HepG2 (cell line): ENCODE results near the gene DYNLT2B. TPM values are rescaled to one million over a fixed set of nuclear protein-coding genes. Genes with fewer than 3 reads are reported as not detected.
A peak's percentile ranks its signal among the peaks of the same experiment; 100 is the strongest.

Source experiments
- CBX2 ChIP-seq, 2 experiments: fragments of 200-600 bp in 1 of 2; sonication (generic); formaldehyde crosslinking in 1 of 2; IDR thresholded peaks; 2 replicates each; pipeline versions ENCODE4 v1.7.0 to v1.8.1; 2018 to 2022; ENCODE audit warnings: low read depth in 2 of 2, low read length in 1 of 2, mild to moderate bottlenecking in 1 of 2, missing genetic modification reagents in 1 of 2
- HNF1A ChIP-seq, 2 experiments: sonication (generic) in 1 of 2; formaldehyde crosslinking in 1 of 2; IDR thresholded peaks; 2 replicates each; pipeline versions ENCODE4 v1.4.0 to v1.6.1; 2016 to 2020; ENCODE audit warnings: borderline replicate concordance in 1 of 2, low read depth in 1 of 2, mild to moderate bottlenecking in 1 of 2, missing genetic modification reagents in 1 of 2
- KDM4B ChIP-seq: sonication (generic); formaldehyde crosslinking; IDR thresholded peaks from 2 replicates; pipeline ENCODE4 v1.4.0; 2020; ENCODE audit warnings: missing genetic modification reagents
- MEIS2 ChIP-seq: sonication (generic); formaldehyde crosslinking; IDR thresholded peaks from 2 replicates; pipeline ENCODE4 v1.9.0; 2021; ENCODE audit warnings: mild to moderate bottlenecking, missing genetic modification reagents
- MXI1 ChIP-seq: IDR thresholded peaks from 3 replicates; pipeline ENCODE4 v1.6.1; 2012; ENCODE audit warnings: low read depth, low read length, inconsistent platforms, borderline replicate concordance
- NPAS2 ChIP-seq: sonication (generic); formaldehyde crosslinking; IDR thresholded peaks from 2 replicates; pipeline ENCODE4 v1.8.0; 2022; ENCODE audit warnings: mild to moderate bottlenecking, missing genetic modification reagents, borderline replicate concordance
- PITX1 ChIP-seq: sonication (generic); formaldehyde crosslinking; IDR thresholded peaks from 2 replicates; pipeline ENCODE4 v1.5.1; 2020; ENCODE audit warnings: mild to moderate bottlenecking, missing genetic modification reagents
- RBAK ChIP-seq: sonication (generic); formaldehyde crosslinking; IDR thresholded peaks from 2 replicates; pipeline ENCODE4 v1.5.1; 2020; ENCODE audit warnings: mild to moderate bottlenecking, missing genetic modification reagents
- RCOR2 ChIP-seq: IDR thresholded peaks from 2 replicates; pipeline ENCODE4 v1.6.1; 2016; ENCODE audit warnings: missing biosample characterization, missing genetic modification reagents
- ZKSCAN5 ChIP-seq: sonication (generic); formaldehyde crosslinking; IDR thresholded peaks from 2 replicates; pipeline ENCODE4 v1.5.1; 2020; ENCODE audit warnings: mild to moderate bottlenecking, missing genetic modification reagents
- ZNF274 ChIP-seq: sonication (generic); formaldehyde crosslinking; IDR thresholded peaks from 2 replicates; pipeline ENCODE4 v1.5.1; 2020; ENCODE audit warnings: mild to moderate bottlenecking, missing genetic modification reagents
- ZNF296 ChIP-seq: sonication (generic); formaldehyde crosslinking; conservative IDR thresholded peaks from 2 replicates; pipeline ENCODE4 v1.5.0; 2020; ENCODE audit warnings: mild to moderate bottlenecking, missing genetic modification reagents
- ZNF432 ChIP-seq: sonication (generic); formaldehyde crosslinking; IDR thresholded peaks from 2 replicates; pipeline ENCODE4 v1.5.0; 2020; ENCODE audit warnings: missing genetic modification reagents, mild to moderate bottlenecking, borderline replicate concordance
- ZNF549 ChIP-seq: sonication (generic); formaldehyde crosslinking; IDR thresholded peaks from 2 replicates; pipeline ENCODE4 v1.5.0; 2020; ENCODE audit warnings: missing genetic modification reagents
- polyA plus RNA-seq, 8 experiments: library from polyadenylated mRNA; depleted of rRNA in 3 of 8; stranded (reverse) in 7 of 8; unstranded in 1 of 8; fragments of >200 nt; fragmentation: Illumina TruSeq in 4 of 8; extraction: Trizol in 4 of 8; gene quantifications; 2 replicates each; pipeline versions ENCODE4 v1.2.1 to v1.2.3, GENCODE V29; 2011 to 2016; ENCODE audit warnings: low read depth in 4 of 8, missing spikeins in 1 of 8, mixed read lengths in 1 of 8; ENCODE audit not compliant: insufficient read depth in 1 of 8
- total RNA-seq, 5 experiments: library from RNA; depleted of rRNA; stranded (reverse); fragments of >200 nt; fragmentation: Illumina TruSeq; extraction: Trizol; gene quantifications; 2 replicates each; pipeline ENCODE4 v1.2.3, GENCODE V29; 2016; ENCODE audit warnings: low read depth in 1 of 5
- TF ChIP-seq, protein P1 (sequence below): IDR thresholded peaks from 2 replicates; pipeline ENCODE4 v1.6.1; 2016; ENCODE audit warnings: low read depth, borderline replicate concordance
- TF ChIP-seq, protein P2 (sequence below): sonication (generic); IDR thresholded peaks from 2 replicates; pipeline ENCODE4 v1.6.1; 2016; ENCODE audit warnings: low read depth, borderline replicate concordance
- TF ChIP-seq, protein P3 (sequence below): sonication (generic); formaldehyde crosslinking; IDR thresholded peaks from 2 replicates; pipeline ENCODE4 v1.5.1; 2020; ENCODE audit warnings: missing genetic modification reagents, mild to moderate bottlenecking, borderline replicate concordance
- TF ChIP-seq, protein P4 (sequence below): sonication (generic); formaldehyde crosslinking; IDR thresholded peaks from 2 replicates; pipeline ENCODE4 v1.5.0; 2020; ENCODE audit warnings: missing genetic modification reagents, mild to moderate bottlenecking, borderline replicate concordance
- TF ChIP-seq, protein P5 (sequence below): IDR thresholded peaks from 2 replicates; pipeline ENCODE4 v1.6.1; 2016; ENCODE audit warnings: missing genetic modification reagents, missing compliant biosample characterization

Gene DYNLT2B
- total and polyA plus RNA-seq, 2 of the 13 experiments (the other 11 are each of a cell fraction or from before 2014, with no cell fraction given): 4.0 to 7.0 TPM

- TF ChIP-seq RBAK (CRISPR knock-in tag) (no peak), ZNF432 (no peak), RCOR2 (CRISPR knock-in tag) (no peak), HNF1A (IDR thresholded peaks at IDR 0.05; ENCODE audit: low read depth) (no peak), HNF1A (CRISPR knock-in tag; IDR thresholded peaks at IDR 0.05; ENCODE audit: borderline replicate concordance) (no peak), ZNF274 (CRISPR knock-in tag) (no peak; the same call in 1 of the 2 replicates), ZKSCAN5 (no peak), ZNF296 (0 out of 2 replicates have a peak, but pooled peaks have one; percentile 25), ZNF549 (CRISPR knock-in tag) (no peak), NPAS2 (CRISPR knock-in tag) (no peak), MXI1 (peak; percentile 94), PITX1 (CRISPR knock-in tag) (no peak), CBX2 (IDR thresholded peaks at IDR 0.05; ENCODE audit: low read depth, low read length) (no peak), CBX2 (CRISPR knock-in tag; IDR thresholded peaks at IDR 0.05; ENCODE audit: low read depth) (no peak), MEIS2 (no peak), KDM4B (CRISPR knock-in tag) (no peak; the same call in 1 of the 2 replicates)
- TF ChIP-seq, protein P1, sequence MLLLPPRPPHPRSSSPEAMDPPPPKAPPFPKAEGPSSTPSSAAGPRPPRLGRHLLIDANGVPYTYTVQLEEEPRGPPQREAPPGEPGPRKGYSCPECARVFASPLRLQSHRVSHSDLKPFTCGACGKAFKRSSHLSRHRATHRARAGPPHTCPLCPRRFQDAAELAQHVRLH: peak; percentile 76; the same call in 1 of the 2 replicates
- TF ChIP-seq, protein P2, sequence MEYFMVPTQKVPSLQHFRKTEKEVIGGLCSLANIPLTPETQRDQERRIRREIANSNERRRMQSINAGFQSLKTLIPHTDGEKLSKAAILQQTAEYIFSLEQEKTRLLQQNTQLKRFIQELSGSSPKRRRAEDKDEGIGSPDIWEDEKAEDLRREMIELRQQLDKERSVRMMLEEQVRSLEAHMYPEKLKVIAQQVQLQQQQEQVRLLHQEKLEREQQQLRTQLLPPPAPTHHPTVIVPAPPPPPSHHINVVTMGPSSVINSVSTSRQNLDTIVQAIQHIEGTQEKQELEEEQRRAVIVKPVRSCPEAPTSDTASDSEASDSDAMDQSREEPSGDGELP: no peak
- TF ChIP-seq, protein P3, sequence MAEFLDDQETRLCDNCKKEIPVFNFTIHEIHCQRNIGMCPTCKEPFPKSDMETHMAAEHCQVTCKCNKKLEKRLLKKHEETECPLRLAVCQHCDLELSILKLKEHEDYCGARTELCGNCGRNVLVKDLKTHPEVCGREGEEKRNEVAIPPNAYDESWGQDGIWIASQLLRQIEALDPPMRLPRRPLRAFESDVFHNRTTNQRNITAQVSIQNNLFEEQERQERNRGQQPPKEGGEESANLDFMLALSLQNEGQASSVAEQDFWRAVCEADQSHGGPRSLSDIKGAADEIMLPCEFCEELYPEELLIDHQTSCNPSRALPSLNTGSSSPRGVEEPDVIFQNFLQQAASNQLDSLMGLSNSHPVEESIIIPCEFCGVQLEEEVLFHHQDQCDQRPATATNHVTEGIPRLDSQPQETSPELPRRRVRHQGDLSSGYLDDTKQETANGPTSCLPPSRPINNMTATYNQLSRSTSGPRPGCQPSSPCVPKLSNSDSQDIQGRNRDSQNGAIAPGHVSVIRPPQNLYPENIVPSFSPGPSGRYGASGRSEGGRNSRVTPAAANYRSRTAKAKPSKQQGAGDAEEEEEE (CRISPR knock-in tag): no peak; the same call in 1 of the 2 replicates
- TF ChIP-seq, protein P4, sequence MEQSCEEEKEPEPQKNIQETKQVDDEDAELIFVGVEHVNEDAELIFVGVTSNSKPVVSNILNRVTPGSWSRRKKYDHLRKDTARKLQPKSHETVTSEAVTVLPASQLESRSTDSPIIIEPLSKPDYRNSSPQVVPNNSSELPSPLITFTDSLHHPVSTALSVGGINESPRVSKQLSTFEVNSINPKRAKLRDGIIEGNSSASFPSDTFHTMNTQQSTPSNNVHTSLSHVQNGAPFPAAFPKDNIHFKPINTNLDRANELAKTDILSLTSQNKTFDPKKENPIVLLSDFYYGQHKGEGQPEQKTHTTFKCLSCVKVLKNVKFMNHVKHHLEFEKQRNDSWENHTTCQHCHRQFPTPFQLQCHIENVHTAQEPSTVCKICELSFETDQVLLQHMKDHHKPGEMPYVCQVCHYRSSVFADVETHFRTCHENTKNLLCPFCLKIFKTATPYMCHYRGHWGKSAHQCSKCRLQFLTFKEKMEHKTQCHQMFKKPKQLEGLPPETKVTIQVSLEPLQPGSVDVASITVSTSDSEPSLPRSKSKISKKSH: peak; percentile 32; the same call in 1 of the 2 replicates
- TF ChIP-seq, protein P5, sequence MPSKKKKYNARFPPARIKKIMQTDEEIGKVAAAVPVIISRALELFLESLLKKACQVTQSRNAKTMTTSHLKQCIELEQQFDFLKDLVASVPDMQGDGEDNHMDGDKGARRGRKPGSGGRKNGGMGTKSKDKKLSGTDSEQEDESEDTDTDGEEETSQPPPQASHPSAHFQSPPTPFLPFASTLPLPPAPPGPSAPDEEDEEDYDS (CRISPR knock-in tag): 0 out of 2 replicates have a peak, but pooled peaks have one; percentile 37
Observed at GRCh38 chr3:196317687-196318467, at the start of gene DYNLT2B (continued).
